NB4 (cell line): ENCODE data around the gene LDB3.

Experiments
- DNase-seq: peaks from one replicate; pipeline ENCODE4 v3.0.0; 2010; ENCODE audit warnings: low read depth
- H3K4me3 ChIP-seq: one replicate; pipeline ENCODE4 v1.5.1; 2011; ENCODE audit warnings: mild to moderate bottlenecking, low read depth, low read length, moderate library complexity
- CTCF ChIP-seq: IDR thresholded peaks from one replicate; pipeline ENCODE4 v1.5.1; 2012; ENCODE audit warnings: low read depth, low read length
- MAX ChIP-seq: IDR thresholded peaks from 2 replicates; pipeline ENCODE4 v1.6.1; 2011; ENCODE audit warnings: low read depth, low read length
- MYC ChIP-seq: IDR thresholded peaks from 2 replicates; pipeline ENCODE4 v1.6.1; 2011; ENCODE audit warnings: low read depth, low read length
- POLR2A ChIP-seq: IDR thresholded peaks from 2 replicates; pipeline ENCODE4 v1.6.1; 2011; ENCODE audit warnings: mild to moderate bottlenecking; ENCODE audit not compliant: insufficient read length; ENCODE audit errors: extremely low read depth

Gene LDB3

GRCh38 chr10:86662186-86663045 lies 5.9 kb upstream of the LDB3 start:
- TF ChIP-seq POLR2A (no peak), MAX (no peak), CTCF (no peak), MYC (no peak)
- DNase-seq = no peak
- H3K4me3 ChIP-seq = no peak overlapping the region

- DNase-seq = no peak
- no peak overlapping the region for H3K4me3 ChIP-seq
- TF ChIP-seq MYC (no peak), POLR2A (no peak), CTCF (no peak), MAX (no peak)
These were observed 5.3 kb upstream of the LDB3 start for GRCh38 chr10:86663046-86663345.

GRCh38 chr10:86663576-86664339 lies 4.6 kb upstream of the LDB3 start:
- DNase-seq = no peak
- no peak overlapping the region for H3K4me3 ChIP-seq
- TF ChIP-seq MAX = peak; percentile 79
- no peak for TF ChIP-seq MYC

- peak; percentile 23 for DNase-seq
- TF ChIP-seq CTCF = no peak
- TF ChIP-seq MYC = no peak
- TF ChIP-seq POLR2A = no peak
- no peak for TF ChIP-seq MAX
- no peak overlapping the region for H3K4me3 ChIP-seq
These were observed 3.7 kb upstream of the LDB3 start for GRCh38 chr10:86664341-86665217.

GRCh38 chr10:86665218-86665607 lies 3.1 kb upstream of the LDB3 start:
- DNase-seq = peak; percentile 32
- H3K4me3 ChIP-seq = no peak overlapping the region
- TF ChIP-seq CTCF (no peak), POLR2A (no peak), MYC (no peak), MAX (no peak)
